CD4-positive, alpha-beta T cell (primary cell): ENCODE data around the gene CRYBB1. TPM values are rescaled to one million over a fixed set of nuclear protein-coding genes. Genes with fewer than 3 reads are reported as not detected.

Source experiments
- ATAC-seq: fragments of 200-7000 bp; cut with Tn5 transposase; one replicate; pipeline ENCODE4 v1.10.0; 2022; ENCODE audit warnings: mild to moderate bottlenecking; ENCODE audit not compliant: poor library complexity
- CTCF ChIA-PET: fragments of 350-600 bp; sonication (Branson Sonifier 250); formaldehyde crosslinking; loops from one replicate; lab custom pipeline; 2021; ENCODE audit warnings: antibody characterized with exemption, inconsistent platforms; lab: Charles Lee
- POLR2A ChIA-PET: fragments of 350-600 bp; sonication (Branson Sonifier 250); formaldehyde crosslinking; loops from one replicate; lab custom pipeline; 2021; ENCODE audit warnings: antibody characterized with exemption, inconsistent platforms; lab: Charles Lee
- DNase-seq, 14 experiments: peaks; one replicate each; pipeline ENCODE4 v3.0.0-alpha.2; 2013 to 2020; ENCODE audit warnings: mixed read lengths in 2 of 14
- H3K27ac ChIP-seq, 2 donors: one replicate each; pipeline versions ENCODE4 v1.5.1 to v1.7.0; 2013; ENCODE audit warnings: low read length in 2 of 2, low read depth in 1 of 2, mild to moderate bottlenecking in 1 of 2
- H3K27me3 ChIP-seq, 2 experiments: 1 replicate in 1 of 2; 2 replicates in 1 of 2; pipeline versions ENCODE4 v1.6.1 to v1.7.0; 2013; ENCODE audit warnings: low read length in 2 of 2, control low read depth in 1 of 2, mild to moderate bottlenecking in 1 of 2, moderate library complexity in 1 of 2; ENCODE audit not compliant: insufficient read depth in 2 of 2, control insufficient read depth in 1 of 2
- H3K36me3 ChIP-seq: one replicate; pipeline ENCODE4 v1.6.1; 2013; ENCODE audit warnings: low read length, control low read depth; ENCODE audit not compliant: insufficient read depth
- H3K4me1 ChIP-seq: one replicate; pipeline ENCODE4 v1.6.1; 2013; ENCODE audit warnings: low read length, control low read depth; ENCODE audit not compliant: insufficient read depth
- H3K4me3 ChIP-seq: one replicate; pipeline ENCODE4 v1.5.1; 2013; ENCODE audit warnings: mild to moderate bottlenecking, low read length, moderate library complexity
- H3K9me3 ChIP-seq, 2 experiments: 1 replicate in 1 of 2; 2 replicates in 1 of 2; pipeline versions ENCODE4 v1.6.1 to v1.7.0; 2013; ENCODE audit warnings: low read length in 2 of 2, mild to moderate bottlenecking in 2 of 2, control low read depth in 1 of 2, moderate library complexity in 1 of 2; ENCODE audit not compliant: control insufficient read depth in 1 of 2, insufficient read depth in 1 of 2
- H3K27ac Mint-ChIP-seq: one replicate; pipeline ENCODE4 v1.8.0; 2020; ENCODE audit warnings: mixed read lengths
- H3K27me3 Mint-ChIP-seq: one replicate; pipeline ENCODE4 v1.8.0; 2021; ENCODE audit warnings: mixed read lengths
- H3K36me3 Mint-ChIP-seq: one replicate; pipeline ENCODE4 v1.8.0; 2021; ENCODE audit warnings: low read depth, mixed read lengths
- H3K4me1 Mint-ChIP-seq: one replicate; pipeline ENCODE4 v1.8.0; 2021; ENCODE audit warnings: low read depth, mixed read lengths
- H3K4me3 Mint-ChIP-seq: one replicate; pipeline ENCODE4 v1.8.0; 2020; ENCODE audit warnings: mild to moderate bottlenecking, mixed read lengths
- H3K9me3 Mint-ChIP-seq: one replicate; pipeline ENCODE4 v1.8.0; 2020; ENCODE audit warnings: mixed read lengths
- intact Hi-C, 2 experiments: fragments of 100-400 bp; cut with DNase I in 1 of 2; cut with micrococcal nuclease in 1 of 2; formaldehyde crosslinking; loops; one replicate each; pipeline versions ENCODE4 v1.15.1 to v1.9.0; 2023 to 2025; cut with DNase I, micrococcal nuclease
- total RNA-seq, 174 experiments: library from RNA in 2 of 174; stranded (reverse) in 2 of 174; gene quantifications; one replicate each; pipeline ENCODE4 v1.2.3 and lab custom pipeline; 2021 to 2026
- TF ChIP-seq, protein P1 (sequence below): fragments of 200-600 bp; IDR thresholded peaks from one replicate; pipeline ENCODE4 v1.8.0; 2022; ENCODE audit warnings: antibody characterized with exemption, mild to moderate bottlenecking

Gene CRYBB1
- total RNA-seq, 2 experiments from 2014 or later: not detected

DNA sequence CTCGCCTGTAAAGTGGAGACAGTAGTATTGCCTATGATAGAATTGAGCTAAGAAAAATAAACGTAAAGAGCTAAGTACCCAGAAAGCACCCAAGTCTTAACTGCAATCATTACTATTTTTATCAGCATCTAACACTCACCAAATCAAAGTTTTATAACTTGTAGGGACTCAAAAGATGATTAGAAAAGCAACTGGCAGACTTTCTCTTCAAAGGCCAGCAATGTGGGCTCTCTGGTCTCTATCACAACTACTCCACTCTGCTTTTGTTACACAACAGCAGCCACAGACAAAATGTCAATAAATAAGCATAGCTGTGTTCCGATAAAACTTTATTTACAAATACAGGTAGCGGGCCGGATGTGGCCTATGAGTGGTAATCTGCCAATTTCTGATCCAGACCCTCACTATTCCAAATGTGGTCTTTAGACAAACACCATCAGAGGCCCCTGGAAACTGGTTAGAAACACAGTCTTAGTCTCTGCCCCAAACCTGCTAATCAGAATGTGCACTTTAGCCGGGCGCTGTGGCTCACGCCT, 36.1 kb downstream of the CRYBB1 start:
- H3K36me3 ChIP-seq: peaks cover 12% of the 10 kb centered on the region
- no peak for ATAC-seq
- TF ChIP-seq, protein P1, sequence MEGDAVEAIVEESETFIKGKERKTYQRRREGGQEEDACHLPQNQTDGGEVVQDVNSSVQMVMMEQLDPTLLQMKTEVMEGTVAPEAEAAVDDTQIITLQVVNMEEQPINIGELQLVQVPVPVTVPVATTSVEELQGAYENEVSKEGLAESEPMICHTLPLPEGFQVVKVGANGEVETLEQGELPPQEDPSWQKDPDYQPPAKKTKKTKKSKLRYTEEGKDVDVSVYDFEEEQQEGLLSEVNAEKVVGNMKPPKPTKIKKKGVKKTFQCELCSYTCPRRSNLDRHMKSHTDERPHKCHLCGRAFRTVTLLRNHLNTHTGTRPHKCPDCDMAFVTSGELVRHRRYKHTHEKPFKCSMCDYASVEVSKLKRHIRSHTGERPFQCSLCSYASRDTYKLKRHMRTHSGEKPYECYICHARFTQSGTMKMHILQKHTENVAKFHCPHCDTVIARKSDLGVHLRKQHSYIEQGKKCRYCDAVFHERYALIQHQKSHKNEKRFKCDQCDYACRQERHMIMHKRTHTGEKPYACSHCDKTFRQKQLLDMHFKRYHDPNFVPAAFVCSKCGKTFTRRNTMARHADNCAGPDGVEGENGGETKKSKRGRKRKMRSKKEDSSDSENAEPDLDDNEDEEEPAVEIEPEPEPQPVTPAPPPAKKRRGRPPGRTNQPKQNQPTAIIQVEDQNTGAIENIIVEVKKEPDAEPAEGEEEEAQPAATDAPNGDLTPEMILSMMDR: no peak
- H3K27me3 Mint-ChIP-seq: no peaks in the 10 kb centered on the region
- peaks cover 57% of the 10 kb centered on the region for H3K4me1 Mint-ChIP-seq
- intact Hi-C loops: no loop called here
- H3K27me3 ChIP-seq: no peaks in the 10 kb centered on the region
- no peak overlapping the region for H3K4me3 ChIP-seq
- CTCF ChIA-PET: no interaction called here
- POLR2A ChIA-PET: no interaction called here
- DNase-seq: no peak
- H3K4me1 ChIP-seq: peaks cover 55% of the 10 kb centered on the region
- peak overlapping the region; percentile 88 for H3K27ac Mint-ChIP-seq
- no peaks in the 10 kb centered on the region for H3K9me3 Mint-ChIP-seq
- no peaks in the 10 kb centered on the region for H3K9me3 ChIP-seq
- no peak overlapping the region for H3K27ac ChIP-seq
- H3K4me3 Mint-ChIP-seq: no peak overlapping the region
- peaks cover 10% of the 10 kb centered on the region for H3K36me3 Mint-ChIP-seq

DNA sequence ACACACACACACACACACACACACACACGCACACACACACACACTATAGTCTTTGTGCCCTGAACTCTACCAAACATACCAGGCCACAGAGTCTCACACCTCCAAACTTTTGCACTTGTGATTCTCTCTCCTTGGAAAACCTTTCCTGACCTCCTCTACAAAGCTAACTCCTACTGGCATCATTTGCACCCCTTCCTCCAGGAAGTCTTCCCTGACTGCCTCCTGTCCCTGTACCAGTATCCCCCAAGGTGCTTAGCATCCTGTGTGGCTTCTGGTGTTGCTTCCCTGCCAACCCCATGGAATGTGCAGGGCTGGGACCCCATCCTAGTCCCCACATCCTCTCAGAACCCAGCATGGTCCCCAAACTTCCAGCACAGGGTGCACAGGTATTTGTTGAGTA, 36.8 kb downstream of the CRYBB1 start:
- H3K27me3 ChIP-seq: no peaks in the 10 kb centered on the region
- no peak overlapping the region for H3K4me3 ChIP-seq
- H3K36me3 ChIP-seq: peaks cover 12% of the 10 kb centered on the region
- no peak overlapping the region for H3K4me3 Mint-ChIP-seq
- intact Hi-C loops: no loop called here
- peaks cover 49% of the 10 kb centered on the region for H3K4me1 ChIP-seq
- H3K9me3 ChIP-seq: no peaks in the 10 kb centered on the region
- H3K27ac Mint-ChIP-seq: peak overlapping the region; percentile 88
- H3K36me3 Mint-ChIP-seq: peaks cover 10% of the 10 kb centered on the region
- H3K4me1 Mint-ChIP-seq: peaks cover 56% of the 10 kb centered on the region
- TF ChIP-seq, protein P1: no peak
- no peaks in the 10 kb centered on the region for H3K9me3 Mint-ChIP-seq
- no peak overlapping the region for H3K27ac ChIP-seq
- no peaks in the 10 kb centered on the region for H3K27me3 Mint-ChIP-seq
- ChIA-PET POLR2A (no interaction called here), CTCF (no interaction called here)
- DNase-seq (no peak), ATAC-seq (no peak)

DNA sequence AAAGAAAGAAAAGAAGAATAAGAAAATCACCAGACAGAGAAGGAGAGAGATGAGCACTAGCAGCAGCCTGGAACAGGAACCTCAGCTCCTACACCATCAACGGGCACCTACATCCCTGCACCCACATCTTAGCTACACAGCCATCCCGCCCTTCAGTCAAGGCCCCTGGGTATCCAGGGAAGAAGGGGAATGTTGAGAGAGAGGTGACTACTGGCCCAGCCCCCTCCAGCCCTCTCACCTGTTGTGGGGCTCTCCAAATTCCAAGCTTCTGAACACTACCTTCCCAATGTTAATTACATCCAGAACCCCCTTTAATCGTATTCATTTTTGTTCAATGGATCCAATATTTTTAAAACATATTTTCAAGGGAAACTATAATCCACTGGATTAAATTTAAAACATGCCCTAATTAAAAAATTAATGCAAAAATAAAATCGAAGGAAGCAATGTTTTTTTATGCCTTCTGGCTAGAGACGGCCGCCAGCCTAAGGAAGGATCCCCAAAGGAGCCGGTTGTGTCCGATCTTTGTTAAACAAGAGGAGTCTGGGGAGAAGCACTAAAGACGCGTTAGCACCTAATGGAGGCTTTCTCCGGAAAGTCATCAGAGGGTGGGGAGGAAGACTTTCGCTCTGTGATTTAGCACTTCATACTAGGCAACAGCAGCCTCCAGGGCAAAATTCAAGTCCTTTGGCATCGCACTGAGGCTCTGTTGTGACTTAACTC, 37.4 kb downstream of the CRYBB1 start:
- peaks cover 10% of the 10 kb centered on the region for H3K36me3 Mint-ChIP-seq
- no peak for ATAC-seq
- Histone ChIP-seq H3K9me3 (no peaks in the 10 kb centered on the region), H3K4me1 (peaks cover 44% of the 10 kb centered on the region), H3K36me3 (peaks cover 12% of the 10 kb centered on the region), H3K27me3 (no peaks in the 10 kb centered on the region), H3K4me3 (no peak overlapping the region), H3K27ac (peak overlapping the region; percentile 14 to 60)
- peak overlapping the region; percentile 88 for H3K27ac Mint-ChIP-seq
- H3K4me1 Mint-ChIP-seq: peaks cover 53% of the 10 kb centered on the region
- no peak for DNase-seq
- no peaks in the 10 kb centered on the region for H3K27me3 Mint-ChIP-seq
- POLR2A ChIA-PET: interaction anchor here (0.8 to 1.5 kb wide), 3 partner anchors 12 to 97 kb away, joined by 3 to 4 read pairs (median 4); partner anchors contain the start of genes HPS4 and SRRD
- TF ChIP-seq, protein P1: no peak
- CTCF ChIA-PET: no interaction called here
- no peak overlapping the region for H3K4me3 Mint-ChIP-seq
- intact Hi-C loops: no loop called here
- no peaks in the 10 kb centered on the region for H3K9me3 Mint-ChIP-seq
